WTC11 (cell line): ENCODE measurements around the gene NOXA1. TPM values are rescaled to one million over a fixed set of nuclear protein-coding genes. Genes with fewer than 3 reads are reported as not detected.

ENCODE experiments used
- ATAC-seq: fragments of 200-7000 bp; cut with Tn5 transposase; 2 replicates; pipeline ENCODE4 v1.10.0; 2021; ENCODE audit warnings: mild to moderate bottlenecking, moderate library complexity
- CTCF ChIA-PET: fragments of 300-600 bp; sonication (Branson Sonifier 250); formaldehyde crosslinking; loops from one replicate; lab custom pipeline; 2021; ENCODE audit warnings: antibody characterized with exemption; lab: Charles Lee
- POLR2A ChIA-PET: fragments of 350-600 bp; sonication (Branson Sonifier 250); formaldehyde crosslinking; loops from one replicate; lab custom pipeline; 2021; ENCODE audit warnings: antibody characterized with exemption; lab: Charles Lee
- DNase-seq: peaks from one replicate; pipeline ENCODE4 v3.0.0; 2021; ENCODE audit warnings: low spot score
- H3K27ac Mint-ChIP-seq: 2 replicates; pipeline ENCODE4 v1.8.0; 2021; ENCODE audit warnings: mixed read lengths
- H3K27me3 Mint-ChIP-seq: 2 replicates; pipeline ENCODE4 v1.8.0; 2021; ENCODE audit warnings: low read depth, mild to moderate bottlenecking, moderate library complexity, mixed read lengths
- H3K36me3 Mint-ChIP-seq: 2 replicates; pipeline ENCODE4 v1.8.0; 2021; ENCODE audit warnings: mixed read lengths
- H3K4me1 Mint-ChIP-seq: 2 replicates; pipeline ENCODE4 v1.8.0; 2022; ENCODE audit warnings: mixed read lengths
- H3K4me3 Mint-ChIP-seq: 2 replicates; pipeline ENCODE4 v1.8.0; 2021; ENCODE audit warnings: mild to moderate bottlenecking, moderate library complexity, mixed read lengths
- H3K9me3 Mint-ChIP-seq: 2 replicates; pipeline ENCODE4 v1.8.0; 2021; ENCODE audit warnings: mixed read lengths
- KAT7 ChIP-seq: sonication (generic); formaldehyde crosslinking; IDR thresholded peaks from 2 replicates; pipeline ENCODE4 v1.8.1; 2023; ENCODE audit warnings: missing genetic modification reagents, mild to moderate bottlenecking, borderline replicate concordance
- MXD4 ChIP-seq: fragments of 250-450 bp; sonication (Bioruptor Pico); IDR thresholded peaks from 2 replicates; pipeline ENCODE4 v1.8.0; 2021; ENCODE audit warnings: mild to moderate bottlenecking, moderate library complexity, borderline replicate concordance
- MYBL2 ChIP-seq: sonication (generic); formaldehyde crosslinking; IDR thresholded peaks from 2 replicates; pipeline ENCODE4 v1.8.1; 2023; ENCODE audit warnings: mild to moderate bottlenecking, moderate library complexity, missing genetic modification reagents
- NR2C2 ChIP-seq: sonication (generic); formaldehyde crosslinking; IDR thresholded peaks from 2 replicates; pipeline ENCODE4 v1.8.0; 2022; ENCODE audit warnings: mild to moderate bottlenecking, missing genetic modification reagents
- USF2 ChIP-seq: sonication (generic); formaldehyde crosslinking; IDR thresholded peaks from 2 replicates; pipeline ENCODE4 v1.8.1; 2023; ENCODE audit warnings: mild to moderate bottlenecking, missing genetic modification reagents, moderate library complexity
- ZNF232 ChIP-seq: sonication (generic); formaldehyde crosslinking; IDR thresholded peaks from 2 replicates; pipeline ENCODE4 v1.8.0; 2022; ENCODE audit warnings: mild to moderate bottlenecking, missing genetic modification reagents
- ZNF263 ChIP-seq: sonication (generic); formaldehyde crosslinking; IDR thresholded peaks from 2 replicates; pipeline ENCODE4 v1.8.1; 2022; ENCODE audit warnings: low read depth, mild to moderate bottlenecking, moderate library complexity, missing genetic modification reagents
- ZNF396 ChIP-seq: fragments of 250-450 bp; sonication (Bioruptor Pico); IDR thresholded peaks from 2 replicates; pipeline ENCODE4 v1.8.0; 2021; ENCODE audit warnings: mild to moderate bottlenecking, moderate library complexity, borderline replicate concordance
- ZNF423 ChIP-seq: fragments of 250-450 bp; sonication (Bioruptor Pico); IDR thresholded peaks from 2 replicates; pipeline ENCODE4 v2.1.2; 2022; ENCODE audit warnings: mild to moderate bottlenecking, moderate library complexity
- ZSCAN18 ChIP-seq: fragments of 250-450 bp; sonication (Bioruptor Pico); IDR thresholded peaks from 2 replicates; pipeline ENCODE4 v2.1.2; 2022; ENCODE audit warnings: mild to moderate bottlenecking, moderate library complexity
- total RNA-seq: library from RNA; stranded (reverse); gene quantifications from 3 replicates; pipeline ENCODE4 v1.2.3, GENCODE V29; 2021
- TF ChIP-seq, protein P1 (sequence below): sonication (generic); formaldehyde crosslinking; IDR thresholded peaks from 2 replicates; pipeline ENCODE4 v1.8.1; 2023; ENCODE audit warnings: mild to moderate bottlenecking, missing genetic modification reagents, borderline replicate concordance
- TF ChIP-seq, protein P2 (sequence below): fragments of 200-600 bp; IDR thresholded peaks from 2 replicates; pipeline ENCODE4 v1.8.0; 2022; ENCODE audit warnings: antibody characterized with exemption
- TF ChIP-seq, protein P3 (sequence below): sonication (generic); formaldehyde crosslinking; IDR thresholded peaks from 2 replicates; pipeline ENCODE4 v1.8.0; 2022; ENCODE audit warnings: mild to moderate bottlenecking, missing genetic modification reagents
- TF ChIP-seq, protein P4 (sequence below): fragments of 250-450 bp; sonication (Bioruptor Pico); IDR thresholded peaks from 2 replicates; pipeline ENCODE4 v1.9.0; 2021; ENCODE audit warnings: moderate library complexity, mild to moderate bottlenecking, inconsistent platforms, borderline replicate concordance

The NOXA1 gene
- total RNA-seq, 1 experiment from 2014 or later: 2.9 TPM

DNA sequence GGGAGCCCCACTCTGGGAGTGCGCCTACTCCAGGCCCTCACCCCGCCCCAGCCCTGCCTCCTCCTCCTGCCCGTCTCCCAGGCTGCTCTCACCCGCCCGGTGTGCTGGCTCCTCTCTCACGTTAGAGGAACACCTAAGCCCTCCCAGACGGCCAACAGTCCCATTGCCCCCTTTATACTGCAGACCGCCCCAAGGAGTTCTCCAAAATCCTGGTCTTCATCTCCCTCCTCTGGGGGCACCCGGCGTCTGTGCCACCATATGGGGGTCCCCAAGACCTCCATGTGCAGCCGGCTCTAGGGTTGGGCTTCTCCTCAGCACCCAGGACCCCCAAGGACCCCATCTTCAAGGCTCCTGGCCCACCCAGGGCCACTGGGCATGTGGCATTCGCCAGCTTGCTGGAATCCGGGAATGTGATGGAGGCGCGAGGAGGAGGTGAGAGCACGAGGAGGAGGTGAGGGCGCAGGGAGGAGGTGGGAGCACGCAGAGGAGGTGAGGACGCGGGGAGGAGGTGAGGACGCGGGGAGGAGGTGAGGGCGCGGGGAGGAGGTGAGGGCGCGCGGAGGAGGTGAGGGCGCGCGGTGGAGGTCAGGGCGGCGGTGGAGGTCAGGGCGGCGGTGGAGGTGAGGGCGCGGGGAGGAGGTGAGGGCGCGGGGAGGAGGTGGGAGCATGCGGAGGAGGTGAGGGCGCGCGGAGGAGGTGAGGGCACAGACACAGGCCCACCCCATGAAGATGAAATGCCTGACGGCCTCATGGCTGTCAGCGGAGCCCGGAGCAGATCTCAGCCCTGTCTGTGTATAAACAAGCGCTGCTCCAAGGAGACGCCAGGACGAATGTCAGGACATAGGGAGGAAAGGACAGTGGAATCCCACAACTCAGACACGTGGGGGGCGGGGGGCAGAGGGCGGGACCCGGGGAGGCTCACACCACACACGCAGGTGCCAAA lies 41.4 kb upstream of the NOXA1 start:
- DNase-seq (peak; percentile 11), ATAC-seq (peak; percentile 11; the same call in 1 of the 2 replicates)
- Mint-ChIP-seq H3K27me3 (peaks cover 9% of the 10 kb centered on the region), H3K4me3 (no peak overlapping the region), H3K36me3 (peaks cover 5% of the 10 kb centered on the region; the same call in 1 of the 2 replicates), H3K4me1 (peaks cover 3% of the 10 kb centered on the region; the same call in 1 of the 2 replicates), H3K9me3 (0 out of 2 replicates have a peak, but pooled peaks cover 4% of the 10 kb centered on the region), H3K27ac (peak overlapping the region; percentile 90; the same call in 1 of the 2 replicates)
- POLR2A ChIA-PET: no interaction called here
- TF ChIP-seq USF2 (no peak), NR2C2 (CRISPR knock-in tag) (no peak), ZNF396 (CRISPR knock-in tag) (no peak), ZNF263 (CRISPR knock-in tag) (no peak)
- TF ChIP-seq, protein P1, sequence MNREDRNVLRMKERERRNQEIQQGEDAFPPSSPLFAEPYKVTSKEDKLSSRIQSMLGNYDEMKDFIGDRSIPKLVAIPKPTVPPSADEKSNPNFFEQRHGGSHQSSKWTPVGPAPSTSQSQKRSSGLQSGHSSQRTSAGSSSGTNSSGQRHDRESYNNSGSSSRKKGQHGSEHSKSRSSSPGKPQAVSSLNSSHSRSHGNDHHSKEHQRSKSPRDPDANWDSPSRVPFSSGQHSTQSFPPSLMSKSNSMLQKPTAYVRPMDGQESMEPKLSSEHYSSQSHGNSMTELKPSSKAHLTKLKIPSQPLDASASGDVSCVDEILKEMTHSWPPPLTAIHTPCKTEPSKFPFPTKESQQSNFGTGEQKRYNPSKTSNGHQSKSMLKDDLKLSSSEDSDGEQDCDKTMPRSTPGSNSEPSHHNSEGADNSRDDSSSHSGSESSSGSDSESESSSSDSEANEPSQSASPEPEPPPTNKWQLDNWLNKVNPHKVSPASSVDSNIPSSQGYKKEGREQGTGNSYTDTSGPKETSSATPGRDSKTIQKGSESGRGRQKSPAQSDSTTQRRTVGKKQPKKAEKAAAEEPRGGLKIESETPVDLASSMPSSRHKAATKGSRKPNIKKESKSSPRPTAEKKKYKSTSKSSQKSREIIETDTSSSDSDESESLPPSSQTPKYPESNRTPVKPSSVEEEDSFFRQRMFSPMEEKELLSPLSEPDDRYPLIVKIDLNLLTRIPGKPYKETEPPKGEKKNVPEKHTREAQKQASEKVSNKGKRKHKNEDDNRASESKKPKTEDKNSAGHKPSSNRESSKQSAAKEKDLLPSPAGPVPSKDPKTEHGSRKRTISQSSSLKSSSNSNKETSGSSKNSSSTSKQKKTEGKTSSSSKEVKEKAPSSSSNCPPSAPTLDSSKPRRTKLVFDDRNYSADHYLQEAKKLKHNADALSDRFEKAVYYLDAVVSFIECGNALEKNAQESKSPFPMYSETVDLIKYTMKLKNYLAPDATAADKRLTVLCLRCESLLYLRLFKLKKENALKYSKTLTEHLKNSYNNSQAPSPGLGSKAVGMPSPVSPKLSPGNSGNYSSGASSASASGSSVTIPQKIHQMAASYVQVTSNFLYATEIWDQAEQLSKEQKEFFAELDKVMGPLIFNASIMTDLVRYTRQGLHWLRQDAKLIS (CRISPR knock-in tag): no peak
- TF ChIP-seq, protein P2, sequence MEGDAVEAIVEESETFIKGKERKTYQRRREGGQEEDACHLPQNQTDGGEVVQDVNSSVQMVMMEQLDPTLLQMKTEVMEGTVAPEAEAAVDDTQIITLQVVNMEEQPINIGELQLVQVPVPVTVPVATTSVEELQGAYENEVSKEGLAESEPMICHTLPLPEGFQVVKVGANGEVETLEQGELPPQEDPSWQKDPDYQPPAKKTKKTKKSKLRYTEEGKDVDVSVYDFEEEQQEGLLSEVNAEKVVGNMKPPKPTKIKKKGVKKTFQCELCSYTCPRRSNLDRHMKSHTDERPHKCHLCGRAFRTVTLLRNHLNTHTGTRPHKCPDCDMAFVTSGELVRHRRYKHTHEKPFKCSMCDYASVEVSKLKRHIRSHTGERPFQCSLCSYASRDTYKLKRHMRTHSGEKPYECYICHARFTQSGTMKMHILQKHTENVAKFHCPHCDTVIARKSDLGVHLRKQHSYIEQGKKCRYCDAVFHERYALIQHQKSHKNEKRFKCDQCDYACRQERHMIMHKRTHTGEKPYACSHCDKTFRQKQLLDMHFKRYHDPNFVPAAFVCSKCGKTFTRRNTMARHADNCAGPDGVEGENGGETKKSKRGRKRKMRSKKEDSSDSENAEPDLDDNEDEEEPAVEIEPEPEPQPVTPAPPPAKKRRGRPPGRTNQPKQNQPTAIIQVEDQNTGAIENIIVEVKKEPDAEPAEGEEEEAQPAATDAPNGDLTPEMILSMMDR: no peak
- CTCF ChIA-PET: interaction anchor here (0.6 to 1.2 kb wide), 2 partner anchors 95 to 101 kb away, joined by 3 to 5 read pairs; no protein-coding TSS in a partner anchor

DNA sequence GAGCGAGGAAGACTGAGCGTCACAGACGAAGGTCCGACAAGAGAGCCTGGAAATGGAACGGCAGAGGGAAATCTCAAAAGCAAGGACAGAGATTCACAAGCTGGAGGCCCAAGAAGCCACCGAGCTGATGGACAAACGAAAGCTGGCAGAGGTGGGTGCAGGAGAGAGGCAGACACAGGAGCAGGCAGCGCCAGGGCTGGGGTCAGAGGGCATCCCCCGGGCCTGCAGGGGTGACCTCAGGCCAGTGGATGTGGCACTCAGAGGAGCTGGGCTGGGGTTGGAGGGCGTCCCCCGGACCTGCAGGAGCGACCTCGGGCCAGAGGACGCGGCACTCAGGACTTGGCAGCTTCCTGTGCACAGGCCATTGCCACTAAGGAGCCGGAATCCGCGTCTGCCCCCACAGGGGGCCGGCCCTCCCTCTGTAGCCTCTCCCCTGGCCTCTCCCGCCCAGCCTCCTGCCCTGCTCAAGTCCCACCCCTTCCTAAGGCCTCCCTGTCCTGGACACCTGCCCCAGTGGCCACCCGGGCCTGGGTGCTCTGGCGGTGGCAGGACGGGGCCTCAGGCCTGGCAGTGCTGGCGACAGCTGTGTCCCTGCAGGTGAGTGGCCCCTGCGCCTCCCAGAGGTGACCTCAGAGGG lies 40.6 kb upstream of the NOXA1 start:
- TF ChIP-seq ZNF423 (CRISPR knock-in tag): 0 out of 2 replicates have a peak, but pooled peaks have one; percentile 4
- TF ChIP-seq MYBL2 (CRISPR knock-in tag): no peak
- Mint-ChIP-seq H3K27me3 (peaks cover 5% of the 10 kb centered on the region; the same call in 1 of the 2 replicates), H3K9me3 (0 out of 2 replicates have a peak, but pooled peaks cover 4% of the 10 kb centered on the region), H3K4me3 (no peak overlapping the region), H3K4me1 (peaks cover 3% of the 10 kb centered on the region; the same call in 1 of the 2 replicates), H3K27ac (peak overlapping the region; percentile 90), H3K36me3 (peaks cover 5% of the 10 kb centered on the region; the same call in 1 of the 2 replicates)
- ChIA-PET CTCF (interaction anchor here (0.6 to 1.2 kb wide), 3 partner anchors 40 to 101 kb away, joined by 3 to 5 read pairs (median 3); partner anchors contain the start of genes EXD3 and NOXA1), POLR2A (no interaction called here)
- DNase-seq: peak; percentile 43
- peak; percentile 73 for ATAC-seq

DNA sequence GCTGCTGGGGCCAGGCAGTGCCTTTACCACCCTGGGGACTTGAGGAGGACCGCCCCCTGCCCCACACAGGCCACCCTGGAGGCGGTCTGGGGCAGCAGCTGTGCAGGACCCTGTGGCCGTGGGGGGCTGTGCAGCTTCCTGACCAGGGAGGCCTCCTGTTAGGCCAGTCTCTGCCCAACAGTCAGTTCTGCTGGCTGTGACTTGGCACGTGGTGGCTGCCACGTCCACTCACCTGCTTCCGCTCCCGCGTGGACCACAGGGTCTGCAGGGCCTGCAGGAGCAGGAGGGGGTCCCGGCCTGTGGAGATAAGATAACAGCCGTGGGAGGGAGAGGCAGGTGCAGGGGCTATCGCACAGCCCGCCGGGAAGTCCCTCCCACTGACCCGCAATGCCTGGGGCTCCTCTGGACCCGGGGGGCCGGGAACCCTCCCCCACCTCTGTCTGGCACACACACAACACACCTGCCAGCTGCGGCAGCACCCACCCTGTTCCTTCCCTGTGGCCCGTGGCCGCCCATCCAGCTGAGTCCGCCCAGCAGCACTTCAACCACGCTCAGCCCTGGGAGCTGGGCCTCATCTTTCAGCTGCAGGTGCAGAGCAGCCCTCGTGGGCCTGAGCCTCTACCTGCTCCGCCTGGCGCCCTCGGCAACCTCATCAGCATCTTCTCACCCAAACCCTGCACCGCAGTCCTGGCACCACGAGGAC lies 40.0 kb upstream of the NOXA1 start:
- ChIA-PET POLR2A (no interaction called here), CTCF (interaction anchor here (1.2 kb wide), 2 partner anchors 40 to 97 kb away, joined by 3 to 5 read pairs; partner anchors contain the start of genes EXD3 and NOXA1)
- ATAC-seq (no peak), DNase-seq (peak; percentile 15)
- TF ChIP-seq ZNF423 (CRISPR knock-in tag) (no peak), MXD4 (CRISPR knock-in tag) (no peak), ZNF232 (CRISPR knock-in tag) (no peak), KAT7 (no peak), ZSCAN18 (no peak)
- TF ChIP-seq, protein P3, sequence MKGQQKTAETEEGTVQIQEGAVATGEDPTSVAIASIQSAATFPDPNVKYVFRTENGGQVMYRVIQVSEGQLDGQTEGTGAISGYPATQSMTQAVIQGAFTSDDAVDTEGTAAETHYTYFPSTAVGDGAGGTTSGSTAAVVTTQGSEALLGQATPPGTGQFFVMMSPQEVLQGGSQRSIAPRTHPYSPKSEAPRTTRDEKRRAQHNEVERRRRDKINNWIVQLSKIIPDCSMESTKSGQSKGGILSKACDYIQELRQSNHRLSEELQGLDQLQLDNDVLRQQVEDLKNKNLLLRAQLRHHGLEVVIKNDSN (CRISPR knock-in tag): no peak
- TF ChIP-seq, protein P4, sequence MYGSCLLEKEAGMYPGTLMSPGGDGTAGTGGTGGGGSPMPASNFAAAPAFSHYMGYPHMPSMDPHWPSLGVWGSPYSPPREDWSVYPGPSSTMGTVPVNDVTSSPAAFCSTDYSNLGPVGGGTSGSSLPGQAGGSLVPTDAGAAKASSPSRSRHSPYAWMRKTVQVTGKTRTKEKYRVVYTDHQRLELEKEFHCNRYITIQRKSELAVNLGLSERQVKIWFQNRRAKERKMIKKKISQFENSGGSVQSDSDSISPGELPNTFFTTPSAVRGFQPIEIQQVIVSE (CRISPR knock-in tag): no peak
- H3K9me3 Mint-ChIP-seq: 0 out of 2 replicates have a peak, but pooled peaks cover 4% of the 10 kb centered on the region
- peaks cover 4% of the 10 kb centered on the region; the same call in 1 of the 2 replicates for H3K36me3 Mint-ChIP-seq
- H3K27ac Mint-ChIP-seq: no peak overlapping the region
- peaks cover 3% of the 10 kb centered on the region; the same call in 1 of the 2 replicates for H3K4me1 Mint-ChIP-seq
- peaks cover 4% of the 10 kb centered on the region; the same call in 1 of the 2 replicates for H3K27me3 Mint-ChIP-seq
- H3K4me3 Mint-ChIP-seq: no peak overlapping the region
